ENCODE data around the gene CATSPERE. TPM values are rescaled to one million over a fixed set of nuclear protein-coding genes. Genes with fewer than 3 reads are reported as not detected.

The CATSPERE gene
- total and polyA plus RNA-seq, 11 donors, result 0.07 to 1.2 (median 0.25) TPM

DNA sequence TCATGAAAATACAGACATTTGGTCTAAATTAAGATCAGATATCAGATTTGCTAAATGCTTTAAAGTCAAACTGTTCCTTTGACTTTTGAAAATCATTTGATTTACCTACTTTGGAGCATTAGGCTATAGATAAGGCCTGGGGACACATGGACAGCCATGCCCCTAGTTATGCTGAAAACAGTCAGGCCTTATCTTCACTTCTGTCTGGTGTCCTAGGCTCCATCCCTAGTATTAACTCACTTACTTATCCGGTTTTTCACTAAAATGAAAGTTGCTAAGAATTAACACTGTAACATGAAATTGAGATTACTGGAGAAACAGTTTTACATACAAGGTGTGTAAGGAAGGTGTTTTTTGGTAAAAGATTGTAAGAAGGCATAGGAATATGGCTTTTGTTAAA lies 4.5 kb upstream of the CATSPERE start:
- Histone ChIP-seq H3K27me3 (no peaks in the 10 kb centered on the region), H3K27ac (no peak overlapping the region), H3K4me1 (peaks cover 0 to 15% (median 8%) of the 10 kb centered on the region in 12 donors), H3K4me3 (no peak overlapping the region), H3K36me3 (no peaks in the 10 kb centered on the region), H3K9me3 (no peaks in the 10 kb centered on the region)
- no peak for TF ChIP-seq POLR2A (IDR thresholded peaks at IDR 0.05)
- TF ChIP-seq, protein P1, sequence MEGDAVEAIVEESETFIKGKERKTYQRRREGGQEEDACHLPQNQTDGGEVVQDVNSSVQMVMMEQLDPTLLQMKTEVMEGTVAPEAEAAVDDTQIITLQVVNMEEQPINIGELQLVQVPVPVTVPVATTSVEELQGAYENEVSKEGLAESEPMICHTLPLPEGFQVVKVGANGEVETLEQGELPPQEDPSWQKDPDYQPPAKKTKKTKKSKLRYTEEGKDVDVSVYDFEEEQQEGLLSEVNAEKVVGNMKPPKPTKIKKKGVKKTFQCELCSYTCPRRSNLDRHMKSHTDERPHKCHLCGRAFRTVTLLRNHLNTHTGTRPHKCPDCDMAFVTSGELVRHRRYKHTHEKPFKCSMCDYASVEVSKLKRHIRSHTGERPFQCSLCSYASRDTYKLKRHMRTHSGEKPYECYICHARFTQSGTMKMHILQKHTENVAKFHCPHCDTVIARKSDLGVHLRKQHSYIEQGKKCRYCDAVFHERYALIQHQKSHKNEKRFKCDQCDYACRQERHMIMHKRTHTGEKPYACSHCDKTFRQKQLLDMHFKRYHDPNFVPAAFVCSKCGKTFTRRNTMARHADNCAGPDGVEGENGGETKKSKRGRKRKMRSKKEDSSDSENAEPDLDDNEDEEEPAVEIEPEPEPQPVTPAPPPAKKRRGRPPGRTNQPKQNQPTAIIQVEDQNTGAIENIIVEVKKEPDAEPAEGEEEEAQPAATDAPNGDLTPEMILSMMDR (IDR thresholded peaks at IDR 0.05), result no peak
- intact Hi-C loops (cut with DNase I), result loop anchor here in 5 of 10 donors (10.0 kb wide), 4 partner anchors 198 to 1202 kb away; partner anchors contain the start of genes DESI2 (in 3 of the 5), CEP170 (in 1 of the 5), HNRNPU (in 1 of the 5) and SDCCAG8 (in 1 of the 5)
- DNase-seq (no peak), ATAC-seq (no peak)
- WGBS, 4 donors, result 85 to 100% (median 90%) methylated on average over 1 of the region's 1 CpG

DNA sequence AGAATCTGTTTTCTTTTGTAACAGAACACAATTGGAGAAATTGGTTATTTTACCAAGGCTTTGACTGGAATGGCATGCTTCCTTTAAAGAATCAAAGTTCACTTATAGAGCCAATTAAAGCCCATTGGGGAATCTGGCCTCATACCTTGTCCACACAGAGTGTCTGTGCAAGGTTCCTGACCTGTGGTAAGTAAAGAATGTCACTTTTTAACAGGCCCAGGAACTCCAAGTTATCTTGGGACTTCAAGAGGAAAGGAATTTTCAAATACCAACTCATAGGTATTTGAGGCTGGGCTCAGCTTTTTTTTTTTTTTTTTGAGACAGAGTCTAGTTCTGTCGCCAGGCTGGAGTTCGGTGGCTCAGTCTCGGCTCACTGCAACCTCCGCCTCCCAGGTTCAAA lies 2.3 kb upstream of the CATSPERE start:
- intact Hi-C loops (cut with DNase I), result loop anchor here in 5 of 10 donors (10.0 kb wide), 4 partner anchors 196 to 1204 kb away; partner anchors contain the start of genes DESI2 (in 3 of the 5), CEP170 (in 1 of the 5), HNRNPU (in 1 of the 5) and SDCCAG8 (in 1 of the 5)
- no peak for ATAC-seq

DNA sequence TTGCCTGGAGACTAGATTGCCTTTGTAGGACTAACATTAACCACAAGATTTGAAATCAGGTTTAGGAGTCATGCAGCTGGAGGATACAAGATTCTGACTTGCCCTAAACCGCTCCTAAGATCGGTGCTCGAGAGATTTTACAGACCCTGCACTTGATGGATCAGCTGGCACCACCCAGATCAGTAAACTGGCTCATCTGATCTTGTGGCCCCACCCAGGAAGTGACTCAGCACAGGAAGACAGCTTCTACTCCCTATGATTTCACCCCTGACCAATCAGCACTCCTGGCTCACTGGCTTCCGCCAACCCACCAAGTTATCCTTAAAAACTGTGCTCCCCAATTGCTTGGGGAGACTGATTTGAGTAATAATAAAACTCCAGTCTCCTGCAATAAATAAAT lies 876 bp upstream of the CATSPERE start:
- 94 to 97% (median 95%) methylated on average over 4 of the region's 4 CpGs for WGBS, 4 donors
- Histone ChIP-seq H3K4me3 (peak overlapping the region in 1 of 12 donors; percentile 72), H3K27ac (peak overlapping the region in 4 of 12 donors; percentile 85 to 93 (median 89)), H3K4me1 (peaks cover 0 to 14% (median 5%) of the 10 kb centered on the region in 12 donors), H3K36me3 (no peaks in the 10 kb centered on the region), H3K27me3 (no peaks in the 10 kb centered on the region), H3K9me3 (no peaks in the 10 kb centered on the region)
- no peak for TF ChIP-seq POLR2A (IDR thresholded peaks at IDR 0.05)
- TF ChIP-seq, protein P1 (IDR thresholded peaks at IDR 0.05), result no peak
- intact Hi-C loops (cut with DNase I), result loop anchor here in 1 of 10 donors (10.0 kb wide), 1 partner anchor 195 kb away; the partner anchor contains the start of gene DESI2
- ATAC-seq, result no peak
- peak in 1 of 5 donors; percentile 28 for DNase-seq

More for the DNA sequence above, 2.3 kb upstream of the CATSPERE start:
- no peaks in the 10 kb centered on the region for H3K27me3 ChIP-seq
- peaks cover 0 to 14% (median 5%) of the 10 kb centered on the region in 12 donors for H3K4me1 ChIP-seq
- H3K9me3 ChIP-seq, result no peaks in the 10 kb centered on the region
- DNase-seq, result no peak
- no peaks in the 10 kb centered on the region for H3K36me3 ChIP-seq
- TF ChIP-seq POLR2A (IDR thresholded peaks at IDR 0.05), result no peak
- TF ChIP-seq, protein P1 (IDR thresholded peaks at IDR 0.05), result no peak
- no peak overlapping the region for H3K27ac ChIP-seq
- no peak overlapping the region for H3K4me3 ChIP-seq
- 95 to 98% (median 97%) methylated on average over 4 of the region's 4 CpGs for WGBS, 4 donors

DNA sequence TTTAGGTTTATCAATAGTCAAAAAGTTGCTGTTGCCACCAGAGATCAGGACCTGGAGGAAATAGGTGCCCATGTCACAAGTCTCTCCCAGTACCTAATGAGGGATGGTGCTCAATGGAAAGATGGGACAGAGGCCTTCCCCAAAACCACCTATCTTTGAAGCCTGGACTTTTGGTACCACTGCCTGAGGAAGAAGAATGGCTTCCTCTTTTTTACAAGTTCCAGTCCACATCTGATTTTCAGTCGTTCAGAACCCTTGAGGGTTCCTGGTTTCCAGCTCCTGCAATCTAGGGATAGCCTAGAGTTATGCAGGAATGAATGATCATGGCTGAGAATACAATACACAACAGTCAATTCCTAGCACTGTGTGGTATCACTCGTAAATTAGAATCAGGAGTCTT lies 5.7 kb downstream of the CATSPERE start:
- TF ChIP-seq, protein P1 (IDR thresholded peaks at IDR 0.05), result no peak
- TF ChIP-seq POLR2A (IDR thresholded peaks at IDR 0.05), result no peak
- H3K27me3 ChIP-seq, result no peaks in the 10 kb centered on the region
- H3K4me3 ChIP-seq, result no peak overlapping the region
- no peak for DNase-seq
- ATAC-seq, result no peak
- H3K27ac ChIP-seq, result no peak overlapping the region
- intact Hi-C loops (cut with DNase I), result loop anchor here in 1 of 10 donors (10.0 kb wide), 1 partner anchor 188 kb away; the partner anchor contains the start of gene DESI2
- peaks cover 0 to 5% (median 0%) of the 10 kb centered on the region in 12 donors for H3K9me3 ChIP-seq
- H3K4me1 ChIP-seq, result peaks cover 0 to 2% (median 0%) of the 10 kb centered on the region in 12 donors
- 83 to 86% (median 83%) methylated on average over 2 of the region's 2 CpGs for WGBS, 4 donors
- H3K36me3 ChIP-seq, result no peaks in the 10 kb centered on the region

Data from heart left ventricle (tissue), 16 donors.